HG02678 (cell line): ENCODE results near the gene ROR1.

Source experiments
- ATAC-seq: cut with Tn5 transposase; IDR thresholded peaks from one replicate; pipeline ENCODE4 v1.9.1; 2021; ENCODE audit warnings: mild to moderate bottlenecking, moderate library complexity; ENCODE audit not compliant: unreplicated experiment

ROR1 gene

GRCh38 chr1:64001038-64001437 is 227.2 kb downstream of the ROR1 start:
- ATAC-seq: no peak

DNA sequence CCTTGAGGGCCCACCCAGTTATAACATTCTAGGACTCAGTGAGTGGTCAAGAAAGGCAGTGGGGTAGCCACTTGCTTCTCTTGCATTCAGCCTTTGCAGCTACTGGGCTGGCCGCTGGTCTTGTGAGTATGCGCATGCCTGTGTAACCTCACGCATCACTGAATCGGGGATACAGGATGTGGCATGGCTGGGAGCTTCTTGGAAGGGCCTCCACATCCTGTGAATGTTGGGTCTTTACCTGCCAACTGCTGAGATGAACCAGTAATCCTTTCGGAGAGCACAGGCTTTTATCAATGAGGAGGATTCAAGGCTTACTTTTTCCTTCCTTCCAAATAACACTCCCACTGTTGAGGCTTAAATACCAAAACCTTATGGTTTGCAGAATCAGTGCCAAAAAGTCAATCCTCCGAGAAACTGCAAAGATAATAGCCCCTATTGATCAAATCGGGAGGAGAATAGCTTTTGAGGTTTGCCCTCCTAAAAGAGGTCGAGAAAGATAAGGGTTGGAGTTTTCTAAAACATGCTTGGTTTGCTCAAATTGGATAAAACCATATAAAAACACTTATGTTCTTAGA is 230.7 kb downstream of the ROR1 start:
- no peak for ATAC-seq

DNA sequence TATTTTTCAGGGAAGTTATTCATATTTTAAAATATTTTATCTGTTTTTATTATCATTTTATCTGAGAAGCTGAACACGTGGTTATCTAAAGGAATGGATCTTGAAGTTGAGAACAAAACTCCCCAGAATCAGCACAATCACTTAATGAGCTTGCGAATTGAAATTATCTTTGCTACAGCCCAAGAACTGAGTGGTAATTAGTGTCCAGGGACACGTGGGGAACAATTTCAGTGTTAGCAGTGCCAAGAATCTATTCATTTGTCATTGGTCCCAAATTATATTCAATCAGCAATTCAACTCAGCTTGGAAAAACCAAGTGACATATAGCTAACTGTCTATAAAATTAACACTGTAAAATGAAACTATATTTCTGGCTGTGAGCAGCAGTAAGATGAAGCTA is 232.0 kb downstream of the ROR1 start:
- ATAC-seq: no peak

- ATAC-seq: no peak
Measured at GRCh38 chr1:64006276-64007051, 232.6 kb downstream of the ROR1 start.

GRCh38 chr1:64010316-64010715 is 236.5 kb downstream of the ROR1 start:
- no peak for ATAC-seq

DNA sequence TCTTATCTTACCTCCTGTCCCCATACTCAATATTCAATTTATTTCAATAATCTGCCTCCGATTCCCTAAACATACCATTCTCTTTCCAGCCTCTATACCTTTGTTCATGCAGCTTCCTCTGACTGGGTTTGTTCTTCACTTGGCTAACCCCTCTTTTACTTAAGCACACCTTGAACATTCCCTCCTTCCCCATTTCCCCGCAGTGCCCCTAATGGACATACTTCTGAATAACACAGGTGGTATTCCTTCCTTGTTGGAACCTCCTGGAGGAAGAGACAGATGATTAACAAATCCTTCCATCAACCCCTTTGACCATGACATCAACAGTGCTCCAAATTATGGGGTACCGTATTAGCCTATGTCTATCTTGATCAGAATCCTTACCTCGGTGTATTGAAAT is 239.6 kb downstream of the ROR1 start:
- ATAC-seq: no peak

DNA sequence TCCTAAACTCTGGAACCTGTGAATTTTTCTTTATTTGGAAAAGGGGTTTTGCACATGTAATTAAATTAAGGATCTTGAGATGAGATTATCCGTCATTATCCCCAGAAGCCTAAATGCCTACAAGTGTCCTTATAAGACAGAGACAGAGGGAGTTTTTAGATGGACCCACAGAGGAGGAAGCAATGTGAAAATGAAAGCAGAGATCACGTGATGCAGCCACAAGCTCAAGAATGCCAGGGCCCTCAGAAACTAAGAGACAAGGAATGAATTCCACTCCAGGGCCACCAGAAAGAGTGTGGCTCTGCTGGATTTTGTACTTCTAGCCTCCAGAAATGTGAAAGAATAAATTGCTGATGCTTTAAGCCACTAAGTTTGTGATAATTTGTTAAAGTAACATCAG is 246.0 kb downstream of the ROR1 start:
- peak; percentile 73 for ATAC-seq

DNA sequence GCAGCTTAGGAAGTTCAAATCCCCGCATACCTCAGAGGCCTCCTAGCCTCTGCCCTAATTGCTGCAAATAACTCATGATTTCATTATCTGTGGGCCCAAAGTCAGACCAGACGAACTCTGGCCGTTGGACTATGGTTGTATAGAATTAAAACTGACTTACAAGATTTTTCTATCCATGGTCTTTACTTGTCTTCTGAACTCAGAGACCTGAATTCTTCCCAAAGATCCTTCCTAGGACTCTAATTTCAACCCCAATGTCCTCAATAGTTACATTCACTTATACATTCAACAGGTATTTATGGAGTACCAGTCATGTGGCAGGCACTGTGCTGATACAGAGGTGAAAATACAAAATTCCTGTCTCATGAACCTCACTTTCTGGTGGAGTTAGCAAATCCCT is 247.2 kb downstream of the ROR1 start:
- ATAC-seq: no peak

DNA sequence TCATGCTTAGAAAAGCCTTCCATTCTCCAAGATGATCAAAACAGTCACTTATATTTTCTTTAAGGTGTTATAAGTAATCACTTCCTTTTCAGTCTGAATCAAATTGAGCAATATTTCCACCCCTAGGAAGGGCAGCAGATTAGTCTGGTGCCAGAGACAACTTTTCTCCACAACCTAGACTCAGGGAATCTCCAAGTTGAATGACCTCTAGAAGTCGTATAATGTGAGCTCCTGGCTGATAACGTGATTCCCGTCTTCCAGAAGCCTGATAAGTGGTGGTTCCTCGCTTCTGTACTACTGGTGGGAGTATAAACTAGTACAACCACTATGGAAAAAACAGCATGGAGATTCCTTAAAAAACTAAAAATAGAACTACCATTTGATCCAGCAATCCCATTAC is 251.2 kb downstream of the ROR1 start:
- ATAC-seq: no peak

DNA sequence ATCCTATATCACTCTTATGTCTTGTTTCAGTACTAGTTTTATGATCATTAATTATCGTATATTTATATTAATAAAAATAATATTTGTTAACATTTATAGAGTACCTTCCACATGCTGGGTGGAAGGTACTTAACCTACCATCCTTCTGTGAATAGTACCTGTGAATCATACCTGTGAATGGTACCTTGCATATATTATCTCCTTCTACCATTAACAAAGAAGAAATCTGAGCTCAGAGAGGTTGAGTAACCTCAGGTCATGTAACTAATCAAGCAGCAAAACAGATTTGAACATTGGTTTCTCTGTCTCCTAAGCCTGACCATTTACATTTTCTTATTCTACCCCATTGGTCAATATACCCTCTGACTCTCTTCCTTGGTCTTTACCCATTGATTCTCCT is 255.2 kb downstream of the ROR1 start:
- ATAC-seq: no peak

DNA sequence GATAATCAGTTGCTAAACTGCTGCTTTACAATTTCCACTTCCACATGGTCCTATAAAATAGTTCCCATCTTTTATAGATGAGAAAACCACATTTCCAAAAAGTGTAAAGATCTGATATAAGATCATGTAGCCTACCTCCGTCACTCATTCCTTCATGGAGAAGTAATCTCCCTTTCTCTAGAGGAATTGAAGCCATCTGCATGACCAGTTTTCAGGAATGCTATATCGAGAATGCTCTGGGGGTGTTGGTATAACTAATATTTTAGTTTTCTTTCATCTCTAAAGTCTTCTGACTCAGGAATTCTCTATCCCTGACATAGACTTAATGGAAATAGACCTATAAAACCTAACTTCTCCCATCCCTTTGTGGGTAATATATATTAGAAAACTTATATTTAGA is 256.6 kb downstream of the ROR1 start:
- no peak for ATAC-seq

GRCh38 chr1:64031236-64031635 is 257.4 kb downstream of the ROR1 start:
- ATAC-seq: no peak

GRCh38 chr1:64033667-64034220 is 259.9 kb downstream of the ROR1 start:
- ATAC-seq: no peak

DNA sequence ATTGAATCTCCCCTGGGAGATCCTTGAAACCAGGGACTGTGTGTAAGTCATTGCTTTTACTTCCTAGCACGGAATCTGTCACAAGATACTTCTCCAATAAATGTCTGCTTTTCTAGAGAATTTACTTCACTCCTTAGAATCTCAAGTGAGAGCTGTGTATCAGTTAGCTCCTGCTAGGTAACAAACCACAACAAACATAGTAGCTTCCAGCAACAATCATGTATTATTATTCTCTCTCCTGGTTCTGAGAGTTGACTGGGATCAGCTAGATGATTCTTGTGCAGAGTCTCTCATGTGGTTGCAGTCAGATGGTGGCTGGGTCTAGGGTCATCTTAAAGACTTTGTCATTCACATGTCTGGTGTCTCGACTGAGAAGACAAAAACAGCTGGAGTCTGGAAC is 262.7 kb downstream of the ROR1 start:
- no peak for ATAC-seq

- no peak for ATAC-seq
Measured at GRCh38 chr1:64038119-64038518, 264.3 kb downstream of the ROR1 start.

GRCh38 chr1:64038965-64039364 is 265.1 kb downstream of the ROR1 start:
- ATAC-seq: no peak

GRCh38 chr1:64039390-64039926 is 265.6 kb downstream of the ROR1 start:
- ATAC-seq: no peak

DNA sequence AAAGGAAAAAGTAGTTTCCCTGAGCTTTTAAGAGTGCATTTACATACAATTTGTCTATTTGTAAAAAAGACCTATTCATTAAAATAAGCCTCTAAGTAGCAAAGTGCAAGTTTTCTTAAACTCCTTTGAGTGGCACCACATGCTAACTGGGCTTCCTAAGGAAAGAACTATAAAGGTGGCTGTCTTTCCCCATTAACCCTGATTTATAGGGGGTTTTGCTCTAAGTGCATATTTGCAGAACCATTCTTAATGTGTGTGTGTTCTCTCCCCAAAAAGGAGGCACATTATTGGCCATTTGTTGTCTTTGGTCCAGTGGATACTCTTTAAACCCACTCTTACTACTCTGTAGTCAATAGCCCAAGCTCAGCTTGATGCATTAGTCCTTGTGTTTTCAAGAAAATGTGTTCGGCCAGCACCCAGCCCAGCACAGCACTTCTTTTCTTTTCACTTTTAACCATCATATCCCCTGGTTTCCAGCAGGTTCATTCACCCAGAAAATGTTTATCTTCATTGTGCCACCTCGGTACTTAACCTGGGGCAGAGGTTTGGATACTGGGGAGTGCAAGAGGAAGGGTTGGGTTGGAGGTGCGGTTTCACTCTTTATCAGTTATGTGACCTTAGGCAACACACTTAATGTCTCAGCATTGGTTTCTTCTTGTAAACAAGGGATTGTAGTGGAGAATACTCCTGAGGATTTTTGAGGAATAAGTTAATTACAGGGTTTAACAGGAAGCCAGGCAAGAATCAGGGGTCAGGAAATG is 267.7 kb downstream of the ROR1 start:
- no peak for ATAC-seq

- ATAC-seq: no peak
Measured at GRCh38 chr1:64042331-64043100, 268.7 kb downstream of the ROR1 start.

DNA sequence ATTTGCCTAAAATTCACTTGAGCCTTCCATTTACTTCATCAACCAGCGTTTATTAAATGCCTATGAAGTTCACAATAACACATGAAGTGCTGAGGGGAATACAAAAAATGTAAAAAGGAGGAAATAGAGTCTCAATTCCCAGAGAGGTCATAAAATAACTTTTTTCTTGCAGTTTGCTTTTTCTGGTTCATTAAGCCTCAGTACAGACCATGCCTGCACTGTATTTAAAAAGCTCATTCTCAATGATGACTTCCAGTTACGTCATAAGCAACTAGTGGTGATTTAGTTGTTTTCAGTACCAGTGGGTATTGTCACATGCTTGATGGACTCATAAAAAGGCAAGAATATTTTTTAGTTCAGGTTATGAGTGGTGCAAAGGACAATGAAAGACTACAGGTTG is 269.5 kb downstream of the ROR1 start:
- no peak for ATAC-seq

GRCh38 chr1:64043976-64044375 is 270.2 kb downstream of the ROR1 start:
- no peak for ATAC-seq
